ENCODE results near the gene CDK1.

The CDK1 gene

GRCh38 chr10:60777696-60778213, 523 bp upstream of the CDK1 start:
- no peak for DNase-seq (ENCODE audit: low spot score)

GRCh38 chr10:60778971-60779796, 906 bp downstream of the CDK1 start:
- peak; percentile 24 for DNase-seq (ENCODE audit: low spot score)

- DNase-seq (ENCODE audit: low spot score) = no peak
Observed at GRCh38 chr10:60781661-60782060, 3.4 kb downstream of the CDK1 start.

- no peak for DNase-seq (ENCODE audit: low spot score)
Observed at GRCh38 chr10:60784641-60785040, 6.4 kb downstream of the CDK1 start.

- DNase-seq (ENCODE audit: low spot score) = no peak
Observed at GRCh38 chr10:60788544-60788943, 10.3 kb downstream of the CDK1 start.

GRCh38 chr10:60789340-60789739, 11.1 kb downstream of the CDK1 start:
- no peak for DNase-seq (ENCODE audit: low spot score)

- DNase-seq (ENCODE audit: low spot score) = no peak
Observed at GRCh38 chr10:60794953-60795352, 16.7 kb downstream of the CDK1 start.

GRCh38 chr10:60795465-60796202, 17.4 kb downstream of the CDK1 start:
- DNase-seq (ENCODE audit: low spot score) = no peak

- DNase-seq (ENCODE audit: low spot score) = no peak
Observed at GRCh38 chr10:60796481-60796880, 18.2 kb downstream of the CDK1 start.

GRCh38 chr10:60797200-60797599, 18.9 kb downstream of the CDK1 start:
- DNase-seq (ENCODE audit: low spot score) = no peak

- no peak for DNase-seq (ENCODE audit: low spot score)
Observed at GRCh38 chr10:60798031-60798430, 19.8 kb downstream of the CDK1 start.

- DNase-seq (ENCODE audit: low spot score) = no peak
Observed at GRCh38 chr10:60798870-60799269, 20.6 kb downstream of the CDK1 start.

- no peak for DNase-seq (ENCODE audit: low spot score)
Observed at GRCh38 chr10:60799971-60800650, 21.8 kb downstream of the CDK1 start.

- no peak for DNase-seq (ENCODE audit: low spot score)
Observed at GRCh38 chr10:60800918-60801317, 22.6 kb downstream of the CDK1 start.

GRCh38 chr10:60801522-60801921, 23.2 kb downstream of the CDK1 start:
- DNase-seq (ENCODE audit: low spot score) = no peak

GRCh38 chr10:60803433-60803832, 25.2 kb downstream of the CDK1 start:
- DNase-seq (ENCODE audit: low spot score) = no peak

- DNase-seq (ENCODE audit: low spot score) = no peak
Observed at GRCh38 chr10:60803865-60804264, 25.6 kb downstream of the CDK1 start.

- no peak for DNase-seq (ENCODE audit: low spot score)
Observed at GRCh38 chr10:60806921-60807320, 28.6 kb downstream of the CDK1 start.

GRCh38 chr10:60807499-60807898, 29.2 kb downstream of the CDK1 start:
- no peak for DNase-seq (ENCODE audit: low spot score)

- DNase-seq (ENCODE audit: low spot score) = no peak
Observed at GRCh38 chr10:60808036-60808435, 29.8 kb downstream of the CDK1 start.

GRCh38 chr10:60809157-60809556, 30.9 kb downstream of the CDK1 start:
- no peak for DNase-seq (ENCODE audit: low spot score)

GRCh38 chr10:60810437-60811182, 32.3 kb downstream of the CDK1 start:
- no peak for DNase-seq (ENCODE audit: low spot score)

Data from hematopoietic multipotent progenitor cell treated with erythropoietin and hydrocortisone succinate and interleukin-3 and kit ligand, for 15 days (in vitro differentiated cells).